ENCODE measurements around the gene OR6N2. TPM values are rescaled to one million over a fixed set of nuclear protein-coding genes. Genes with fewer than 3 reads are reported as not detected.

The OR6N2 gene
- total RNA-seq, 1 donor from 2014 or later = not detected

DNA sequence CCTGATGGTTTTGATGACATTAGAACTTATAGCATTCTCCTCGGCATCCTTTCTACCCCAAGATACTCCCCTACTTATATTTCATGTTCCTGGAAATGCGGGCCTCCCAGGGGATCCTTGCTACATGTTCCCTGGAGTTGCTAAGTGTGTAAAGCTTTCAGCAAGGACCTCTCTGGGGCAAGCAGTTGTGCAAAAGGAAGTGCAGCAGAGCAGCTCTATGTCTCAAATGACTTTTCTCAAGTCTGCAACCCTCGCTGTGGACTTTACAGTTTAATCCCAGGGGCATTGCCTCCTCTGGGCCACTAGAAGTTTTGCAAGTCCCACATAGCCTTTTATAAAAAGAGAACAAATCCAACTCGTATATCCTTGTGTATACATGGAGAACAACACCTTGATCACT lies 29.3 kb upstream of the OR6N2 start:
- intact Hi-C loops (cut with DNase I) = no loop called here
- H3K27me3 ChIP-seq = no peaks in the 10 kb centered on the region
- no peak for TF ChIP-seq POLR2A (IDR thresholded peaks at IDR 0.05)
- TF ChIP-seq, protein P1, sequence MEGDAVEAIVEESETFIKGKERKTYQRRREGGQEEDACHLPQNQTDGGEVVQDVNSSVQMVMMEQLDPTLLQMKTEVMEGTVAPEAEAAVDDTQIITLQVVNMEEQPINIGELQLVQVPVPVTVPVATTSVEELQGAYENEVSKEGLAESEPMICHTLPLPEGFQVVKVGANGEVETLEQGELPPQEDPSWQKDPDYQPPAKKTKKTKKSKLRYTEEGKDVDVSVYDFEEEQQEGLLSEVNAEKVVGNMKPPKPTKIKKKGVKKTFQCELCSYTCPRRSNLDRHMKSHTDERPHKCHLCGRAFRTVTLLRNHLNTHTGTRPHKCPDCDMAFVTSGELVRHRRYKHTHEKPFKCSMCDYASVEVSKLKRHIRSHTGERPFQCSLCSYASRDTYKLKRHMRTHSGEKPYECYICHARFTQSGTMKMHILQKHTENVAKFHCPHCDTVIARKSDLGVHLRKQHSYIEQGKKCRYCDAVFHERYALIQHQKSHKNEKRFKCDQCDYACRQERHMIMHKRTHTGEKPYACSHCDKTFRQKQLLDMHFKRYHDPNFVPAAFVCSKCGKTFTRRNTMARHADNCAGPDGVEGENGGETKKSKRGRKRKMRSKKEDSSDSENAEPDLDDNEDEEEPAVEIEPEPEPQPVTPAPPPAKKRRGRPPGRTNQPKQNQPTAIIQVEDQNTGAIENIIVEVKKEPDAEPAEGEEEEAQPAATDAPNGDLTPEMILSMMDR (IDR thresholded peaks at IDR 0.05) = no peak
- no peak for TF ChIP-seq POLR2AphosphoS5 (IDR thresholded peaks at IDR 0.05; ENCODE audit: insufficient read depth in 1 of 2, low read depth in 1 of 2)
- no peak for DNase-seq (ENCODE audit: extremely low spot score in 2 of 2)
- H3K27ac ChIP-seq = no peak overlapping the region
- no peak overlapping the region for H3K4me3 ChIP-seq
- H3K36me3 ChIP-seq = no peaks in the 10 kb centered on the region
- no peaks in the 10 kb centered on the region for H3K9me3 ChIP-seq
- H3K4me1 ChIP-seq = no peaks in the 10 kb centered on the region

DNA sequence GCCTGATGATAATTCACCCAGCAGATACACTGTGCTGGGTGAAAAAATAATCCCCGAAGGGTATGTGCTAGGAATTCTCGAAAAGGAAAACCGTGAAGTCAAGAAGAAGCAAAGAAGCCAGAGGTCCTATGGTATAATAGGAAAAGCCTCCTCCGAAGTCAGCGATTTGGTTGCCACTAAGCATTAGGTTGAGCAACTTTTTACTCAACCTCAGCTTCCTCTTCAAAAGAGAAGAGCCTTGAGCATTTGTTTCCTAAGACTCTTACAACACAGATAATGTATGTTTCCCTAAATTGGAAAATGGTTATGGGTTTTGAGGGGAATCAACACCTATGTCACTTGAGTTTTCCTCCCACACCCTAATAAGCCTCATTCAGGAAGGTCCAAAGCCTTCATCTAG lies 28.9 kb upstream of the OR6N2 start:
- Histone ChIP-seq H3K27ac (no peak overlapping the region), H3K4me1 (no peaks in the 10 kb centered on the region), H3K4me3 (no peak overlapping the region), H3K9me3 (no peaks in the 10 kb centered on the region), H3K36me3 (no peaks in the 10 kb centered on the region), H3K27me3 (no peaks in the 10 kb centered on the region)
- no peak for DNase-seq (ENCODE audit: extremely low spot score in 2 of 2)
- TF ChIP-seq POLR2A (IDR thresholded peaks at IDR 0.05) (no peak), POLR2AphosphoS5 (IDR thresholded peaks at IDR 0.05; ENCODE audit: insufficient read depth in 1 of 2, low read depth in 1 of 2) (no peak)
- TF ChIP-seq, protein P1 (IDR thresholded peaks at IDR 0.05) = no peak
- intact Hi-C loops (cut with DNase I) = no loop called here

DNA sequence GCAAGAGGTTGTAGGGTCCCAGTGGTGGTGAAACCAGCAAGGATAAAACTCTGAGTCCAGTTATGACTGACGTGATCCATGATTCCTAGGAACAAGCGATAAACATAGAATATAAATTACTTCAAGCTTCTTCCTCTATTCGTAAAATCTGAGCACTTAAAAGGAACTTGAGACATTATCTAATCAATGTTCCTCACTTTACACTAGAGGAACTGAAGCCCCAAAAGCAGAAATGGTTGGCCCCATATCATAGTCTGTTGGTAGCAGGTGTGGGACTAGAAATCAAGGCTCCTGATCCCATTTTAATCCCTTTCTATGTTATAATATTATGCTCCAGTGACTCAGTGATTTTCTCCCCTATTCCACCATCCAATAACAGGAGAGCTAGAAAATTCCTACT lies 28.3 kb upstream of the OR6N2 start:
- no peak overlapping the region for H3K4me3 ChIP-seq
- DNase-seq (ENCODE audit: extremely low spot score in 2 of 2) = no peak
- intact Hi-C loops (cut with DNase I) = no loop called here
- TF ChIP-seq, protein P1 (IDR thresholded peaks at IDR 0.05) = no peak
- TF ChIP-seq POLR2AphosphoS5 (IDR thresholded peaks at IDR 0.05; ENCODE audit: insufficient read depth in 1 of 2, low read depth in 1 of 2) = no peak
- no peak for TF ChIP-seq POLR2A (IDR thresholded peaks at IDR 0.05)
- no peaks in the 10 kb centered on the region for H3K9me3 ChIP-seq
- no peaks in the 10 kb centered on the region for H3K27me3 ChIP-seq
- no peaks in the 10 kb centered on the region for H3K36me3 ChIP-seq
- no peaks in the 10 kb centered on the region for H3K4me1 ChIP-seq
- no peak overlapping the region for H3K27ac ChIP-seq

DNA sequence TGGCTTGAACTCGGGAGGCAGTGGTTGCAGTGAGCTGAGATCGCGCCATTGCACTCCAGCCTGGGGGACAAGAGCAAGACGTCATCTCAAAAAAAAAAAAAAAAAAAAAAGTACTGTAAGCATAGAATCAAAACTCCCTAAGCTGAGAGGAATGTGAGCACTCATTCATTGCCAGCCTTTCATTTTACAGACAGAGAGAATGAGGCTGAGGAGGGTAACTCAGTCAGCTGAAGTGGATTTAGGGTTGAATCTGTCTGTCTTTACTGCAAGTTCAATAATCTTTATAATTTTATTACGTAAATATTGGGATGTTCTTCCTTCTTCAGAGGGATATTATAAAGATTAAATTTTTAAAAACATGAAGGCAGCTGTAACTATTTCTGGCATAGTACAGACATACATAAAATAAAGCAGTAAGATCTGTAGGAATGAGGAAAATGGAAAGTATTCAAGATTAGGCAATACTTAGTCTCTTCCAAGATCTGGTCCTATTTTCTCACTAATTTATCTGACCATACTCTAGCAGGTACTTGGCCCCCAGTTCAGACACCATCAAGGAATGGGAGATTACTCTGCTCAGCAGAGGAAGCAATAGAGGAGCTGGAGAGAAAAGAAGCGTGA lies 26.0 kb upstream of the OR6N2 start:
- TF ChIP-seq POLR2AphosphoS5 (IDR thresholded peaks at IDR 0.05; ENCODE audit: insufficient read depth in 1 of 2, low read depth in 1 of 2) (no peak), POLR2A (IDR thresholded peaks at IDR 0.05) (no peak)
- TF ChIP-seq, protein P1 (IDR thresholded peaks at IDR 0.05) = no peak
- Histone ChIP-seq H3K9me3 (no peaks in the 10 kb centered on the region), H3K27ac (no peak overlapping the region), H3K4me3 (no peak overlapping the region), H3K27me3 (no peaks in the 10 kb centered on the region), H3K4me1 (no peaks in the 10 kb centered on the region), H3K36me3 (no peaks in the 10 kb centered on the region)
- no peak for DNase-seq (ENCODE audit: extremely low spot score in 2 of 2)
- intact Hi-C loops (cut with DNase I) = no loop called here

DNA sequence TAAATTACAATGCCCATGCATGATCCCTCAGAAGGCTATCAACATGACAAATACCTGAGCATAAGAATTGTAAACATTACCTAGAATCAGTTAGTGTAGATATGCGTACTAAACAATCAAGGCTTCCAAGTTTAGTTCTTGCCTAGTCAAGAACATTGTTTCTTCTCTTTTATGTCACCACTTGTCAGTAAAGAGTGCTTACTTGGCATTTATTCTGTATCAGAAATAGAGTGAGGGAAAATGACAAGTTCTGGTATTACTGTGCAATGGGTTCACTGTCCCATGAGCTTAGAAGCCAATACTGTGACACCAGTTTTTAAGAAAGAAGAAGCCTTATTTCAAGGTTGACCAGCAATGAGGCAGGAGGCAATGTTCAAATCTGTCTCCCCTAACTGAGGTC lies 22.7 kb upstream of the OR6N2 start:
- Histone ChIP-seq H3K9me3 (no peaks in the 10 kb centered on the region), H3K27ac (no peak overlapping the region), H3K4me1 (no peaks in the 10 kb centered on the region), H3K4me3 (no peak overlapping the region), H3K27me3 (no peaks in the 10 kb centered on the region), H3K36me3 (no peaks in the 10 kb centered on the region)
- TF ChIP-seq POLR2A (IDR thresholded peaks at IDR 0.05) (no peak), POLR2AphosphoS5 (IDR thresholded peaks at IDR 0.05; ENCODE audit: insufficient read depth in 1 of 2, low read depth in 1 of 2) (no peak)
- TF ChIP-seq, protein P1 (IDR thresholded peaks at IDR 0.05) = no peak
- DNase-seq (ENCODE audit: extremely low spot score in 2 of 2) = no peak
- intact Hi-C loops (cut with DNase I) = no loop called here
